PC-3 (cell line): ENCODE measurements around the gene ZFAND6. TPM values are rescaled to one million over a fixed set of nuclear protein-coding genes. Genes with fewer than 3 reads are reported as not detected.

Experiments
- ATAC-seq: fragments of 200-7000 bp; cut with Tn5 transposase; 2 replicates; pipeline ENCODE4 v1.9.1; 2020; ENCODE audit warnings: mild to moderate bottlenecking, moderate library complexity
- BruUV-seq: library from RNA; stranded (reverse); fragments of 400-500 nt; replicated peaks from 2 replicates; lab custom pipeline; 2021; lab: Mats Ljungman, UMichigan
- CTCF ChIA-PET: fragments of 300-600 bp; sonication (Branson Sonifier 250); formaldehyde crosslinking; loops from one replicate; lab custom pipeline; 2022; ENCODE audit warnings: antibody characterized with exemption; lab: Charles Lee
- POLR2A ChIA-PET: fragments of 300-600 bp; sonication (Branson Sonifier 250); formaldehyde crosslinking; loops from one replicate; lab custom pipeline; 2022; ENCODE audit warnings: antibody characterized with exemption; ENCODE audit not compliant: unreplicated experiment; lab: Charles Lee
- DNase-seq: peaks from one replicate; pipeline ENCODE4 v3.0.0-alpha.2; 2015
- H2AFZ ChIP-seq: fragments of 300-600 bp; sonication (generic); 2 replicates; pipeline ENCODE4 v1.6.0; 2016; ENCODE audit warnings: antibody characterized with exemption, low read length
- H3F3A ChIP-seq: fragments of 300-600 bp; sonication (generic); one replicate; pipeline ENCODE4 v1.6.0; 2017; ENCODE audit warnings: antibody characterized with exemption, low read length, control low read depth, mild to moderate bottlenecking; ENCODE audit not compliant: unreplicated experiment
- H3K27ac ChIP-seq: fragments of 300-600 bp; sonication (generic); 2 replicates; pipeline ENCODE4 v1.5.1; 2016; ENCODE audit warnings: mild to moderate bottlenecking, low read length
- H3K27me3 ChIP-seq: fragments of 300-600 bp; sonication (generic); 2 replicates; pipeline ENCODE4 v1.6.1; 2016; ENCODE audit warnings: low read length, mixed read lengths
- H3K36me3 ChIP-seq: fragments of 300-600 bp; sonication (generic); 2 replicates; pipeline ENCODE4 v1.6.1; 2016; ENCODE audit warnings: low read depth, mixed run types, low read length, mixed read lengths
- H3K4me1 ChIP-seq: fragments of 300-600 bp; sonication (generic); 2 replicates; pipeline ENCODE4 v1.5.1; 2016; ENCODE audit warnings: low read length; ENCODE audit not compliant: insufficient read depth
- H3K4me2 ChIP-seq: fragments of 300-600 bp; sonication (generic); 2 replicates; pipeline ENCODE4 v1.6.0; 2016; ENCODE audit warnings: low read length
- H3K4me3 ChIP-seq: fragments of 300-600 bp; sonication (generic); 2 replicates; pipeline ENCODE4 v1.5.1; 2016; ENCODE audit warnings: mild to moderate bottlenecking, low read length, mixed read lengths
- H3K79me2 ChIP-seq: fragments of 300-600 bp; sonication (generic); 2 replicates; pipeline ENCODE4 v1.6.1; 2017; ENCODE audit warnings: low read length, mixed read lengths
- H3K9ac ChIP-seq: fragments of 300-600 bp; sonication (generic); 2 replicates; pipeline ENCODE4 v1.6.0; 2016; ENCODE audit warnings: mild to moderate bottlenecking, low read length
- H3K9me2 ChIP-seq: fragments of 300-600 bp; sonication (generic); replicated peaks from 2 replicates; pipeline ENCODE4 v1.6.1; 2016; ENCODE audit warnings: mixed run types, low read length, mixed read lengths
- H3K9me3 ChIP-seq: fragments of 300-600 bp; sonication (generic); 2 replicates; pipeline ENCODE4 v1.6.1; 2016; ENCODE audit warnings: low read length, mixed read lengths
- H4K20me1 ChIP-seq: fragments of 300-600 bp; sonication (generic); 2 replicates; pipeline ENCODE4 v1.6.1; 2016; ENCODE audit warnings: low read length, mixed read lengths
- EZH2 ChIP-seq: fragments of 300-600 bp; sonication (generic); IDR thresholded peaks from one replicate; pipeline ENCODE4 v1.6.1; 2017; ENCODE audit warnings: antibody characterized with exemption, mild to moderate bottlenecking, low read length; ENCODE audit not compliant: unreplicated experiment
- EZH2phosphoT487 ChIP-seq: fragments of 300-600 bp; sonication (generic); IDR thresholded peaks from 2 replicates; pipeline ENCODE4 v1.6.1; 2018; ENCODE audit warnings: mild to moderate bottlenecking, antibody characterized with exemption, low read length, borderline replicate concordance
- intact Hi-C: fragments of 100-400 bp; cut with micrococcal nuclease; formaldehyde crosslinking; loops from 2 replicates; pipeline ENCODE4 v1.9.0; 2023
- total RNA-seq: library from RNA; depleted of rRNA; stranded (reverse); fragments of >200 nt; gene quantifications from 2 replicates; pipeline ENCODE4 v1.2.3, GENCODE V29; 2014
- TF ChIP-seq, protein P1 (sequence below): fragments of 300-600 bp; sonication (generic); conservative IDR thresholded peaks from 2 replicates; pipeline ENCODE4 v1.5.1; 2017; ENCODE audit warnings: antibody characterized with exemption, low read depth, mild to moderate bottlenecking, low read length

Gene ZFAND6
- total RNA-seq, 1 experiment from 2014 or later = 96.6 TPM

DNA sequence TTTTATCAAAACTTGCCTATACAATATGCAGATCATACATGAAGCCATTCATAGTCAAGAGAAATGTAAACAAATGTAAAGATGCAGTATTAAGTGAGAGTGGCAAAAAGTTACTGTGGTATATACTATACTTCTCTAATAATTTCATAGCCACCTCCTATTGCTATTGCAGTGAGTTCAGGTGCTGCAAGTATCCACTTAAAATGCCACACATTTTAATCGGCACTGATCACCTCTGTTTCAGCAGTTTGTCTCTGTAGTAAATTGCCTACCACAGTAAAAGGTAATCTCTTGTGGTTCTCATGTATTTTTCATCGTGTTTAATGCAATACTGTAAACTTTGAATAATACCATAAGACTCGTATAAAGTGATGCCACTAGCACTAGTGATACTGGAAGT, 72.9 kb downstream of the ZFAND6 start:
- Histone ChIP-seq H3K4me2 (no peak overlapping the region), H3K36me3 (peaks cover 6% of the 10 kb centered on the region; the same call in 1 of the 2 replicates), H3K9ac (no peak overlapping the region), H3K27me3 (no peaks in the 10 kb centered on the region), H3K79me2 (no peaks in the 10 kb centered on the region), H4K20me1 (no peaks in the 10 kb centered on the region), H3K4me3 (no peak overlapping the region), H3F3A (no peaks in the 10 kb centered on the region), H3K9me2 (no peaks in the 10 kb centered on the region), H2AFZ (no peak overlapping the region), H3K4me1 (no peaks in the 10 kb centered on the region), H3K27ac (no peak overlapping the region), H3K9me3 (no peaks in the 10 kb centered on the region)
- intact Hi-C loops = no loop called here
- ATAC-seq (no peak), DNase-seq (no peak)
- TF ChIP-seq, protein P1, sequence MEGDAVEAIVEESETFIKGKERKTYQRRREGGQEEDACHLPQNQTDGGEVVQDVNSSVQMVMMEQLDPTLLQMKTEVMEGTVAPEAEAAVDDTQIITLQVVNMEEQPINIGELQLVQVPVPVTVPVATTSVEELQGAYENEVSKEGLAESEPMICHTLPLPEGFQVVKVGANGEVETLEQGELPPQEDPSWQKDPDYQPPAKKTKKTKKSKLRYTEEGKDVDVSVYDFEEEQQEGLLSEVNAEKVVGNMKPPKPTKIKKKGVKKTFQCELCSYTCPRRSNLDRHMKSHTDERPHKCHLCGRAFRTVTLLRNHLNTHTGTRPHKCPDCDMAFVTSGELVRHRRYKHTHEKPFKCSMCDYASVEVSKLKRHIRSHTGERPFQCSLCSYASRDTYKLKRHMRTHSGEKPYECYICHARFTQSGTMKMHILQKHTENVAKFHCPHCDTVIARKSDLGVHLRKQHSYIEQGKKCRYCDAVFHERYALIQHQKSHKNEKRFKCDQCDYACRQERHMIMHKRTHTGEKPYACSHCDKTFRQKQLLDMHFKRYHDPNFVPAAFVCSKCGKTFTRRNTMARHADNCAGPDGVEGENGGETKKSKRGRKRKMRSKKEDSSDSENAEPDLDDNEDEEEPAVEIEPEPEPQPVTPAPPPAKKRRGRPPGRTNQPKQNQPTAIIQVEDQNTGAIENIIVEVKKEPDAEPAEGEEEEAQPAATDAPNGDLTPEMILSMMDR = no peak
- TF ChIP-seq EZH2phosphoT487 (no peak), EZH2 (no peak)
- BruUV-seq = no TSS peak
- CTCF ChIA-PET = no interaction called here
- POLR2A ChIA-PET = interaction anchor here (0.6 kb wide), 1 partner anchor 8 kb away, joined by 6 read pairs; no protein-coding TSS in a partner anchor

DNA sequence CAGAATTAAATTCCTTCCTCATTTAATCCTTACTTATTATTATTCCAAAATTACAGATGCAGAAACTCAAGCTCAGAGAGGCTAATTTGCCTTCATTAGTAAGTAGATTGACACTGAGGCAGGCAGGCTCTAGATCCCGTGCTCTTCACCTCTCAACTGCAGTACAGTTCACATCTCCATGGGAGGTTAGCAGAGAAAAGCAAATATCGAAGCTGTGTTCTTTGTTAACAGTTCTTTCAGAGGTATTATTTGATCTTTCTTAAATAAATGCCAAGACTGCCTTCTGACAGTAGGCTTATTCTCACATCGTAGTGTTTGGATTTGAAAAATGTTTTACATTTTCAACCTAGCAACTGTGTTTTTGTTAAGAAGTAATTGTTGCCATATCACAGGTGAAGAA, 77.4 kb downstream of the ZFAND6 start:
- H3K27me3 ChIP-seq = no peaks in the 10 kb centered on the region
- no peaks in the 10 kb centered on the region for H3K9me3 ChIP-seq
- no peak overlapping the region for H3K9ac ChIP-seq
- TF ChIP-seq EZH2 = no peak
- no peak for TF ChIP-seq EZH2phosphoT487
- TF ChIP-seq, protein P1 = no peak
- H3K79me2 ChIP-seq = no peaks in the 10 kb centered on the region
- CTCF ChIA-PET = no interaction called here
- no TSS peak for BruUV-seq
- POLR2A ChIA-PET = no interaction called here
- H2AFZ ChIP-seq = no peak overlapping the region
- H3K27ac ChIP-seq = no peak overlapping the region
- H4K20me1 ChIP-seq = no peaks in the 10 kb centered on the region
- no peak overlapping the region for H3K4me2 ChIP-seq
- intact Hi-C loops = no loop called here
- H3K4me3 ChIP-seq = no peak overlapping the region
- DNase-seq = no peak
- H3K4me1 ChIP-seq = no peaks in the 10 kb centered on the region
- no peak for ATAC-seq
- no peaks in the 10 kb centered on the region for H3F3A ChIP-seq
- H3K36me3 ChIP-seq = peaks cover 8% of the 10 kb centered on the region; the same call in 1 of the 2 replicates
- H3K9me2 ChIP-seq = no peaks in the 10 kb centered on the region

DNA sequence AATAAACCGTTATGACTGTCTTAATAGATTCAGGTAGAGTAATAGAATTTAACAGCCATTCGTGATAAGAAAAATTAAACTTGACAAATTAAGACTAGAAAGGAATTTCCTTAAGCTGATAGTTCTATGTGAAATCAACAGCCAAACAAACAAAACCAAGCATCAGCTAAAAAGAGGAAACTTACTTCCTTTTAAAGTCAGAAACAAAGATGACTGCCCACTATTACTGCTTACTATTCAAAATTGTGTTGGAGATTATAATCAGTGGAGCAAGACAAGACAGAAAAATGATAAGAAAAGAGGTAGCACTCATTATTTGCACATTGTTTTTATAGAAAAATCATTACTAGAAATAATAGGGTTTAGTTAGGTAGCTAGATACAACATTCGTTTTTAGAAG, 79.5 kb downstream of the ZFAND6 start:
- Histone ChIP-seq H3K9me3 (no peaks in the 10 kb centered on the region), H3K27me3 (no peaks in the 10 kb centered on the region), H3K9ac (no peak overlapping the region), H3K4me1 (no peaks in the 10 kb centered on the region), H2AFZ (no peak overlapping the region), H3K36me3 (0 out of 2 replicates have a peak, but pooled peaks cover 5% of the 10 kb centered on the region), H3K79me2 (no peaks in the 10 kb centered on the region), H3F3A (no peaks in the 10 kb centered on the region), H3K4me3 (no peak overlapping the region), H4K20me1 (no peaks in the 10 kb centered on the region), H3K9me2 (no peaks in the 10 kb centered on the region), H3K4me2 (no peak overlapping the region), H3K27ac (no peak overlapping the region)
- ATAC-seq = no peak
- ChIA-PET POLR2A (no interaction called here), CTCF (no interaction called here)
- no peak for TF ChIP-seq EZH2phosphoT487
- no peak for TF ChIP-seq EZH2
- TF ChIP-seq, protein P1 = no peak
- no peak for DNase-seq
- intact Hi-C loops = no loop called here
- no TSS peak for BruUV-seq
